H1 (cell line): ENCODE data around the gene CYP39A1. TPM values are rescaled to one million over a fixed set of nuclear protein-coding genes. Genes with fewer than 3 reads are reported as not detected.

Experiments used
- CTCF ChIA-PET: fragments of 300-600 bp; sonication (Branson Sonifier 250); formaldehyde crosslinking; loops from one replicate; lab custom pipeline; 2021; ENCODE audit not compliant: partially characterized antibody; lab: Charles Lee
- POLR2A ChIA-PET: fragments of 300-600 bp; sonication (Branson Sonifier 250); formaldehyde crosslinking; loops from one replicate; lab custom pipeline; 2021; ENCODE audit warnings: inconsistent platforms; ENCODE audit not compliant: partially characterized antibody; lab: Charles Lee
- DNase-seq, 2 experiments: peaks; one replicate each; pipeline versions ENCODE4 v3.0.0 to v3.0.0-alpha.2; 2010 to 2022; ENCODE audit warnings: low spot score in 2 of 2, low read depth in 1 of 2, mixed read lengths in 1 of 2
- FAIRE-seq: peaks from 2 replicates; lab custom pipeline; 2011; peaks lifted over from hg19 to GRCh38; lab: Jason Lieb, UNC
- H2AFZ ChIP-seq: 2 replicates; pipeline ENCODE4 v1.8.1; 2012; ENCODE audit warnings: low read length, inconsistent platforms
- H2AK5ac ChIP-seq: 2 replicates; pipeline ENCODE4 v1.6.1; 2013; ENCODE audit warnings: low read depth, low read length
- H2BK120ac ChIP-seq: replicated peaks from 2 replicates; pipeline ENCODE3; 2013; ENCODE audit warnings: low read depth, low read length, inconsistent platforms
- H2BK12ac ChIP-seq: 2 replicates; pipeline ENCODE4 v1.6.1; 2013; ENCODE audit warnings: low read depth, low read length
- H2BK15ac ChIP-seq: 2 replicates; pipeline ENCODE4 v1.6.1; 2013; ENCODE audit warnings: low read length
- H2BK20ac ChIP-seq: 2 replicates; pipeline ENCODE4 v1.6.1; 2013; ENCODE audit warnings: low read length
- H2BK5ac ChIP-seq: 2 replicates; pipeline ENCODE4 v1.6.1; 2013; ENCODE audit warnings: low read depth, low read length
- H3K14ac ChIP-seq: 2 replicates; pipeline ENCODE4 v1.6.1; 2013; ENCODE audit warnings: inconsistent platforms; ENCODE audit not compliant: insufficient read length
- H3K18ac ChIP-seq: 2 replicates; pipeline ENCODE4 v1.6.1; 2013; ENCODE audit warnings: low read length; ENCODE audit errors: extremely low read depth
- H3K23ac ChIP-seq: 2 replicates; pipeline ENCODE4 v1.6.1; 2013; ENCODE audit warnings: inconsistent platforms; ENCODE audit not compliant: insufficient read length
- H3K23me2 ChIP-seq: 2 replicates; pipeline ENCODE4 v1.6.1; 2013; ENCODE audit warnings: low read depth, low read length
- H3K27ac ChIP-seq: 2 replicates; pipeline ENCODE4 v1.6.1; 2011; ENCODE audit warnings: low read depth, low read length, inconsistent platforms
- H3K27me3 ChIP-seq, 4 experiments: replicated peaks in 1 of 4; 1 replicate in 1 of 4; 2 replicates in 3 of 4; pipeline versions ENCODE4 v1.6.1 to v1.8.1; 2011 to 2013; ENCODE audit warnings: low read length in 3 of 4, mild to moderate bottlenecking in 3 of 4, inconsistent platforms in 2 of 4, mixed read lengths in 2 of 4, moderate library complexity in 1 of 4; ENCODE audit not compliant: control insufficient read depth in 3 of 4, insufficient read depth in 3 of 4; ENCODE audit errors: extremely low read depth in 1 of 4
- H3K36me3 ChIP-seq, 4 experiments: 2 replicates each; pipeline versions ENCODE4 v1.6.1 to v1.8.1; 2011 to 2013; ENCODE audit warnings: mild to moderate bottlenecking in 4 of 4, low read length in 3 of 4, moderate library complexity in 2 of 4, control low read depth in 1 of 4, inconsistent platforms in 1 of 4; ENCODE audit not compliant: insufficient read depth in 4 of 4, control insufficient read depth in 2 of 4
- H3K4ac ChIP-seq: replicated peaks from 2 replicates; pipeline ENCODE3; 2013; ENCODE audit warnings: low read length, low read depth, mixed read lengths, inconsistent platforms; ENCODE audit not compliant: insufficient read length
- H3K4me1 ChIP-seq, 4 experiments: replicated peaks in 1 of 4; 1 replicate in 1 of 4; 2 replicates in 3 of 4; pipeline versions ENCODE4 v1.6.1 to v1.8.1; 2011 to 2013; ENCODE audit warnings: low read length in 3 of 4, inconsistent platforms in 2 of 4, mixed read lengths in 1 of 4; ENCODE audit not compliant: insufficient read depth in 4 of 4, control insufficient read depth in 3 of 4
- H3K4me2 ChIP-seq, 2 experiments: 2 replicates each; pipeline versions ENCODE4 v1.6.1 to v1.8.1; 2011 to 2013; ENCODE audit warnings: low read depth in 2 of 2, low read length in 2 of 2, control low read depth in 1 of 2, inconsistent platforms in 1 of 2, mild to moderate bottlenecking in 1 of 2; ENCODE audit not compliant: insufficient read depth in 1 of 2
- H3K4me3 ChIP-seq, 4 experiments: fragments of 200-600, 300-600 bp in 1 of 4; sonication (generic), shearing (Covaris generic), sonication (Bioruptor Twin) in 1 of 4; 2 replicates each; pipeline versions ENCODE4 v1.5.1 to v1.8.1; 2011 to 2016; ENCODE audit warnings: low read length in 4 of 4, low read depth in 3 of 4, control low read depth in 2 of 4, inconsistent platforms in 2 of 4, mild to moderate bottlenecking in 2 of 4, mixed read lengths in 1 of 4, moderate library complexity in 1 of 4; ENCODE audit not compliant: insufficient read depth in 2 of 4; ENCODE audit errors: extremely low read depth in 1 of 4
- H3K56ac ChIP-seq: replicated peaks from 2 replicates; pipeline ENCODE3; 2013; ENCODE audit warnings: low read depth, mild to moderate bottlenecking, mixed read lengths, low read length, inconsistent platforms; ENCODE audit not compliant: insufficient read length
- H3K79me1 ChIP-seq: 2 replicates; pipeline ENCODE4 v1.6.1; 2013; ENCODE audit warnings: low read depth, low read length, control low read depth
- H3K79me2 ChIP-seq, 2 experiments: 2 replicates each; pipeline versions ENCODE4 v1.6.1 to v1.8.1; 2012 to 2013; ENCODE audit warnings: low read length in 2 of 2, mild to moderate bottlenecking in 2 of 2, inconsistent platforms in 1 of 2; ENCODE audit not compliant: insufficient read depth in 2 of 2, control insufficient read depth in 1 of 2
- H3K9ac ChIP-seq, 4 experiments: replicated peaks in 1 of 4; 1 replicate in 1 of 4; 2 replicates in 3 of 4; pipeline versions ENCODE4 v1.6.1 to v1.8.1; 2011 to 2013; ENCODE audit warnings: low read depth in 3 of 4, low read length in 3 of 4, control low read depth in 2 of 4, mild to moderate bottlenecking in 2 of 4, moderate library complexity in 2 of 4, inconsistent platforms in 1 of 4; ENCODE audit errors: extremely low read depth in 1 of 4
- H3K9me3 ChIP-seq, 2 experiments: 2 replicates each; pipeline versions ENCODE4 v1.6.1 to v1.8.1; 2012 to 2013; ENCODE audit warnings: mild to moderate bottlenecking in 2 of 2, moderate library complexity in 2 of 2, control low read depth in 1 of 2, inconsistent platforms in 1 of 2, low read depth in 1 of 2, low read length in 1 of 2, mixed read lengths in 1 of 2; ENCODE audit not compliant: insufficient read depth in 2 of 2
- H4K20me1 ChIP-seq, 2 experiments: replicated peaks in 1 of 2; 2 replicates each; pipeline versions ENCODE3 to v1.8.1; 2011 to 2013; ENCODE audit warnings: inconsistent platforms in 2 of 2, low read length in 2 of 2, mild to moderate bottlenecking in 1 of 2; ENCODE audit not compliant: insufficient read depth in 2 of 2, control insufficient read depth in 1 of 2
- H4K5ac ChIP-seq: 2 replicates; pipeline ENCODE4 v1.6.1; 2013; ENCODE audit warnings: low read length, low read depth, mixed read lengths, inconsistent platforms; ENCODE audit not compliant: insufficient read length
- H4K8ac ChIP-seq: 2 replicates; pipeline ENCODE4 v1.8.0; 2013; ENCODE audit warnings: mild to moderate bottlenecking, moderate library complexity, low read length, inconsistent platforms; ENCODE audit not compliant: insufficient read depth; ENCODE audit errors: extremely low read depth
- H4K91ac ChIP-seq: replicated peaks from 2 replicates; pipeline ENCODE3; 2013; ENCODE audit warnings: low read length, mixed read lengths, inconsistent platforms; ENCODE audit not compliant: insufficient read length
- ASH2L ChIP-seq: fragments of 200-600, 300-600 bp; sonication (generic); IDR thresholded peaks from one replicate; pipeline ENCODE4 v1.7.1; 2017; ENCODE audit warnings: low read length
- CHD1 ChIP-seq: IDR thresholded peaks from 2 replicates; pipeline ENCODE4 v1.6.1; 2012; ENCODE audit warnings: low read depth, low read length, improper control_type of control experiment
- EZH2 ChIP-seq: fragments of 200-600 bp; sonication (generic); IDR thresholded peaks from 2 replicates; pipeline ENCODE4 v1.7.1; 2012; ENCODE audit warnings: low read depth, mild to moderate bottlenecking, moderate library complexity, low read length, inconsistent platforms; ENCODE audit not compliant: severe bottlenecking
- JUND ChIP-seq: IDR thresholded peaks from 2 replicates; pipeline ENCODE4 v1.6.1; 2011; ENCODE audit warnings: mild to moderate bottlenecking, improper control_type of control experiment, low read length
- POLR2AphosphoS5 ChIP-seq: IDR thresholded peaks from 2 replicates; pipeline ENCODE4 v1.6.1; 2011; ENCODE audit warnings: low read depth, low read length
- SIRT6 ChIP-seq: IDR thresholded peaks from one replicate; pipeline ENCODE4 v1.7.1; 2012; ENCODE audit warnings: low read length, inconsistent platforms
- SIX5 ChIP-seq: IDR thresholded peaks from 2 replicates; pipeline ENCODE4 v1.6.1; 2011; ENCODE audit warnings: mild to moderate bottlenecking, low read depth, low read length
- TAF7 ChIP-seq: optimal IDR thresholded peaks from 2 replicates; pipeline ENCODE3; 2011; ENCODE audit warnings: low read depth, mild to moderate bottlenecking, inconsistent platforms, low read length, moderate library complexity, borderline replicate concordance
- YY1 ChIP-seq: IDR thresholded peaks from 2 replicates; pipeline ENCODE4 v1.6.1; 2011; ENCODE audit warnings: low read depth, mild to moderate bottlenecking, low read length
- WGBS, 2 experiments: shearing (Covaris generic) in 1 of 2; methylation state at CpG; one replicate each; pipeline versions ENCODE4 v1.1.6 to v1.1.7; 2013 to 2015; ENCODE audit warnings: low lambda C conversion rate in 2 of 2, mixed read lengths in 2 of 2, inconsistent platforms in 1 of 2, low coverage in 1 of 2, missing lambda C conversion rate in 1 of 2; ENCODE audit not compliant: insufficient replicate concordance in 2 of 2, insufficient coverage in 1 of 2, insufficient read length in 1 of 2; ENCODE audit errors: extremely low coverage in 1 of 2, missing lambda C conversion rate in 1 of 2; 5-methylcytosine and 5-hydroxymethylcytosine counted together
- polyA plus RNA-seq, 7 experiments: library from polyadenylated mRNA; depleted of rRNA in 3 of 7; stranded (reverse) in 5 of 7; unstranded in 2 of 7; fragments of >200 nt in 5 of 7; fragments of 200-250 nt in 2 of 7; gene quantifications; 1 replicate in 5 of 7; 2 replicates in 1 of 7; 4 replicates in 1 of 7; pipeline versions ENCODE4 v1.2.1 to v1.2.3, GENCODE V29; 2011 to 2013; ENCODE audit warnings: missing spikeins in 2 of 7, mixed read lengths in 2 of 7
- total RNA-seq: library from RNA; stranded (reverse); fragmentation: NEBNext Ultra II Directional; extraction: Animal tissue kit (Norgen Biotek cat#: 25700); gene quantifications from 2 replicates; pipeline ENCODE4 v1.2.1, GENCODE V29; 2021
- TF ChIP-seq, protein P1 (sequence below): IDR thresholded peaks from 2 replicates; pipeline ENCODE4 v1.6.1; 2011; ENCODE audit warnings: low read depth, mild to moderate bottlenecking, low read length; ENCODE audit not compliant: insufficient read depth
- TF ChIP-seq, protein P2 (sequence below): IDR thresholded peaks from 2 replicates; pipeline ENCODE4 v1.6.1; 2012; ENCODE audit warnings: inconsistent platforms
- TF ChIP-seq, protein P3 (sequence below): IDR thresholded peaks from 2 replicates; pipeline ENCODE4 v1.6.1; 2012; ENCODE audit warnings: inconsistent platforms

CYP39A1 gene
- total and polyA plus RNA-seq, 2 of the 8 experiments (the other 6 are each of a cell fraction or from before 2014, with no cell fraction given) = 0.71 to 2.4 TPM

DNA sequence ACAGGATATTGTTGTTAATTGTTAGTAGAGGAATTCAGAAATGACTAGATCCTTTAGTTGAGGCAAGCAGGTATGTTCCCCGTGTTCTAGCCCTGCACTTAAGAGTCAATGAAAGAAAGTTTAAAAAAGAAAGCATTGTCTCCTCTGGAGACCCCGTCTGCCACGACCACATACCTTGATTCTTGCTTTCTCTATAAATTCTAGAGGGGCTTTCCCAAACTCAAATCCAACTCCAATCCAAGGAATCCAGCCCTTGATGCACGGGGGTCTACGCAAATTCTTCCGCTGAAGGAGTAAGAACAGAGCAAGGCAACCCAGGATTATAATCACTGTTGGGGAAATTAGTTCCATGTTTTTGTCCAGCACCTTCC lies 401 bp downstream of the CYP39A1 start:
- H3K14ac ChIP-seq = no peak overlapping the region
- no peak overlapping the region for H4K5ac ChIP-seq
- peak overlapping the region; percentile 69 to 87 (median 71) for H3K9ac ChIP-seq
- no peak overlapping the region for H2BK120ac ChIP-seq
- H3K4me2 ChIP-seq = peak overlapping the region; percentile 60 to 73
- no peak overlapping the region for H3K4ac ChIP-seq
- H4K20me1 ChIP-seq = peaks cover 0 to 2% of the 10 kb centered on the region in 2 experiments
- no peak overlapping the region for H3K56ac ChIP-seq
- H3K79me2 ChIP-seq = peaks cover 0 to 3% of the 10 kb centered on the region in 2 experiments; a peak in 1 of 4 replicates
- peak overlapping the region; percentile 97 for H2AFZ ChIP-seq
- H3K9me3 ChIP-seq = no peaks in the 10 kb centered on the region
- no peak overlapping the region for H4K91ac ChIP-seq
- no peak overlapping the region for H2BK20ac ChIP-seq
- ChIA-PET POLR2A (no interaction called here), CTCF (no interaction called here)
- H3K4me3 ChIP-seq = peak overlapping the region; percentile 86 to 96 (median 94)
- H3K23ac ChIP-seq = no peak overlapping the region
- no peak overlapping the region for H2BK12ac ChIP-seq
- peaks cover 6% of the 10 kb centered on the region for H3K23me2 ChIP-seq
- peaks cover 0 to 7% (median 2%) of the 10 kb centered on the region in 4 experiments; a peak in 2 of 7 replicates for H3K4me1 ChIP-seq
- H3K27me3 ChIP-seq = peaks cover 0 to 5% (median 2%) of the 10 kb centered on the region in 4 experiments; a peak in 3 of 7 replicates
- H2AK5ac ChIP-seq = no peak overlapping the region
- DNase-seq = no peak
- H2BK15ac ChIP-seq = peak overlapping the region; percentile 75; the same call in 1 of the 2 replicates
- H2BK5ac ChIP-seq = no peak overlapping the region
- H3K79me1 ChIP-seq = no peaks in the 10 kb centered on the region
- no peak overlapping the region for H3K18ac ChIP-seq
- H4K8ac ChIP-seq = no peak overlapping the region; the same call in 1 of the 2 replicates
- H3K27ac ChIP-seq = no peak overlapping the region
- no peak for FAIRE-seq
- H3K36me3 ChIP-seq = no peaks in the 10 kb centered on the region; a peak in 1 of 8 replicates
- 0% methylated on average over 6 of the region's 6 CpGs; no CpG with 5 or more reads in 1 of the 2 experiments for WGBS, 2 experiments
- no peak for TF ChIP-seq ASH2L
- TF ChIP-seq TAF7 = no peak
- no peak for TF ChIP-seq EZH2
- TF ChIP-seq, protein P1, sequence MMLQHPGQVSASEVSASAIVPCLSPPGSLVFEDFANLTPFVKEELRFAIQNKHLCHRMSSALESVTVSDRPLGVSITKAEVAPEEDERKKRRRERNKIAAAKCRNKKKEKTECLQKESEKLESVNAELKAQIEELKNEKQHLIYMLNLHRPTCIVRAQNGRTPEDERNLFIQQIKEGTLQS = no peak
- TF ChIP-seq JUND = no peak
- no peak for TF ChIP-seq SIX5
- no peak for TF ChIP-seq YY1
- TF ChIP-seq SIRT6 = no peak
- TF ChIP-seq CHD1 = no peak
- TF ChIP-seq, protein P2, sequence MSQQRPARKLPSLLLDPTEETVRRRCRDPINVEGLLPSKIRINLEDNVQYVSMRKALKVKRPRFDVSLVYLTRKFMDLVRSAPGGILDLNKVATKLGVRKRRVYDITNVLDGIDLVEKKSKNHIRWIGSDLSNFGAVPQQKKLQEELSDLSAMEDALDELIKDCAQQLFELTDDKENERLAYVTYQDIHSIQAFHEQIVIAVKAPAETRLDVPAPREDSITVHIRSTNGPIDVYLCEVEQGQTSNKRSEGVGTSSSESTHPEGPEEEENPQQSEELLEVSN = no peak
- TF ChIP-seq POLR2AphosphoS5 = no peak
- TF ChIP-seq, protein P3, sequence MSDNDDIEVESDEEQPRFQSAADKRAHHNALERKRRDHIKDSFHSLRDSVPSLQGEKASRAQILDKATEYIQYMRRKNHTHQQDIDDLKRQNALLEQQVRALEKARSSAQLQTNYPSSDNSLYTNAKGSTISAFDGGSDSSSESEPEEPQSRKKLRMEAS = no peak
- TF ChIP-seq, all 59 proteins: peak for 0
